ENCODE measurements around the gene HSPA4L.

The HSPA4L gene

GRCh38 chr4:127849505-127850234 is 67.5 kb downstream of the HSPA4L start:
- TF ChIP-seq CTCF (IDR thresholded peaks at IDR 0.05; ENCODE audit: poor library complexity, severe bottlenecking), result no peak
- Histone ChIP-seq H3K27ac (ENCODE audit: poor library complexity, severe bottlenecking) (no peak overlapping the region), H3K27me3 (ENCODE audit: insufficient read depth, poor library complexity, severe bottlenecking) (no peaks in the 10 kb centered on the region), H3K9me3 (ENCODE audit: severe bottlenecking) (peaks cover 12% of the 10 kb centered on the region), H3K36me3 (ENCODE audit: low read depth) (no peaks in the 10 kb centered on the region), H3K4me1 (ENCODE audit: insufficient read depth, poor library complexity, severe bottlenecking) (no peaks in the 10 kb centered on the region), H3K4me3 (ENCODE audit: severe bottlenecking) (no peak overlapping the region)
- no peak for ATAC-seq (ENCODE audit: low read depth)
- DNase-seq (ENCODE audit: low spot score), result no peak

GRCh38 chr4:127852661-127853060 is 70.5 kb downstream of the HSPA4L start:
- no peak overlapping the region for H3K27ac ChIP-seq (ENCODE audit: poor library complexity, severe bottlenecking)
- peaks cover 12% of the 10 kb centered on the region for H3K9me3 ChIP-seq (ENCODE audit: severe bottlenecking)
- no peak overlapping the region for H3K4me3 ChIP-seq (ENCODE audit: severe bottlenecking)
- no peak for DNase-seq (ENCODE audit: low spot score)
- no peak for ATAC-seq (ENCODE audit: low read depth)
- no peaks in the 10 kb centered on the region for H3K27me3 ChIP-seq (ENCODE audit: insufficient read depth, poor library complexity, severe bottlenecking)
- peaks cover 7% of the 10 kb centered on the region for H3K4me1 ChIP-seq (ENCODE audit: insufficient read depth, poor library complexity, severe bottlenecking)
- H3K36me3 ChIP-seq (ENCODE audit: low read depth), result no peaks in the 10 kb centered on the region
- no peak for TF ChIP-seq CTCF (IDR thresholded peaks at IDR 0.05; ENCODE audit: poor library complexity, severe bottlenecking)

GRCh38 chr4:127856196-127856812 is 74.2 kb downstream of the HSPA4L start:
- peaks cover 7% of the 10 kb centered on the region for H3K4me1 ChIP-seq (ENCODE audit: insufficient read depth, poor library complexity, severe bottlenecking)
- DNase-seq (ENCODE audit: low spot score) (no peak), ATAC-seq (ENCODE audit: low read depth) (no peak)
- H3K36me3 ChIP-seq (ENCODE audit: low read depth), result no peaks in the 10 kb centered on the region
- no peak overlapping the region for H3K27ac ChIP-seq (ENCODE audit: poor library complexity, severe bottlenecking)
- TF ChIP-seq CTCF (IDR thresholded peaks at IDR 0.05; ENCODE audit: poor library complexity, severe bottlenecking), result no peak
- no peak overlapping the region for H3K4me3 ChIP-seq (ENCODE audit: severe bottlenecking)
- H3K9me3 ChIP-seq (ENCODE audit: severe bottlenecking), result peaks cover 3% of the 10 kb centered on the region
- H3K27me3 ChIP-seq (ENCODE audit: insufficient read depth, poor library complexity, severe bottlenecking), result no peaks in the 10 kb centered on the region

GRCh38 chr4:127856813-127857447 is 74.8 kb downstream of the HSPA4L start:
- H3K9me3 ChIP-seq (ENCODE audit: severe bottlenecking), result peaks cover 3% of the 10 kb centered on the region
- no peaks in the 10 kb centered on the region for H3K27me3 ChIP-seq (ENCODE audit: insufficient read depth, poor library complexity, severe bottlenecking)
- peak; percentile 85 for ATAC-seq (ENCODE audit: low read depth)
- no peak overlapping the region for H3K4me3 ChIP-seq (ENCODE audit: severe bottlenecking)
- H3K36me3 ChIP-seq (ENCODE audit: low read depth), result no peaks in the 10 kb centered on the region
- peaks cover 7% of the 10 kb centered on the region for H3K4me1 ChIP-seq (ENCODE audit: insufficient read depth, poor library complexity, severe bottlenecking)
- TF ChIP-seq CTCF (IDR thresholded peaks at IDR 0.05; ENCODE audit: poor library complexity, severe bottlenecking), result no peak
- H3K27ac ChIP-seq (ENCODE audit: poor library complexity, severe bottlenecking), result no peak overlapping the region
- no peak for DNase-seq (ENCODE audit: low spot score)

Data from RWPE2 (cell line).